ENCODE results near the gene ABCF1. TPM values are rescaled to one million over a fixed set of nuclear protein-coding genes. Genes with fewer than 3 reads are reported as not detected.

ABCF1 gene
- polyA plus RNA-seq, 3 donors = 68.1 to 74.4 (median 72.5) TPM

- DNase-seq (ENCODE audit: extremely low read depth in 1 of 11, low read depth in 9 of 11, low spot score in 4 of 11) = peak in 3 of 11 donors; percentile 40 to 62 (median 52)
Measured at GRCh38 chr6:30591008-30591407, 19.8 kb downstream of the ABCF1 start.

- DNase-seq (ENCODE audit: extremely low read depth in 1 of 11, low read depth in 9 of 11, low spot score in 4 of 11) = no peak
Measured at GRCh38 chr6:30592287-30592686, 21.0 kb downstream of the ABCF1 start.

GRCh38 chr6:30597315-30598144 lies 26.3 kb downstream of the ABCF1 start:
- peak in 6 of 11 donors; percentile 57 to 77 (median 66) for DNase-seq (ENCODE audit: extremely low read depth in 1 of 11, low read depth in 9 of 11, low spot score in 4 of 11)

- no peak for DNase-seq (ENCODE audit: extremely low read depth in 1 of 11, low read depth in 9 of 11, low spot score in 4 of 11)
Measured at GRCh38 chr6:30598912-30599624, 27.8 kb downstream of the ABCF1 start.

GRCh38 chr6:30599625-30600324 lies 28.5 kb downstream of the ABCF1 start:
- no peak for DNase-seq (ENCODE audit: extremely low read depth in 1 of 11, low read depth in 9 of 11, low spot score in 4 of 11)

- DNase-seq (ENCODE audit: extremely low read depth in 1 of 11, low read depth in 9 of 11, low spot score in 4 of 11) = no peak
Measured at GRCh38 chr6:30600451-30600961, 29.3 kb downstream of the ABCF1 start.

- DNase-seq (ENCODE audit: extremely low read depth in 1 of 11, low read depth in 9 of 11, low spot score in 4 of 11) = no peak
Measured at GRCh38 chr6:30601436-30601814, 30.2 kb downstream of the ABCF1 start.

- no peak for DNase-seq (ENCODE audit: extremely low read depth in 1 of 11, low read depth in 9 of 11, low spot score in 4 of 11)
Measured at GRCh38 chr6:30601815-30602641, 30.8 kb downstream of the ABCF1 start.

- DNase-seq (ENCODE audit: extremely low read depth in 1 of 11, low read depth in 9 of 11, low spot score in 4 of 11) = no peak
Measured at GRCh38 chr6:30603961-30604360, 32.7 kb downstream of the ABCF1 start.

GRCh38 chr6:30610065-30610464 lies 38.8 kb downstream of the ABCF1 start:
- no peak for DNase-seq (ENCODE audit: extremely low read depth in 1 of 11, low read depth in 9 of 11, low spot score in 4 of 11)

GRCh38 chr6:30611150-30611855 lies 40.1 kb downstream of the ABCF1 start:
- DNase-seq (ENCODE audit: extremely low read depth in 1 of 11, low read depth in 9 of 11, low spot score in 4 of 11) = no peak

GRCh38 chr6:30611856-30612194 lies 40.6 kb downstream of the ABCF1 start:
- DNase-seq (ENCODE audit: extremely low read depth in 1 of 11, low read depth in 9 of 11, low spot score in 4 of 11) = no peak

GRCh38 chr6:30612213-30612612 lies 41.0 kb downstream of the ABCF1 start:
- no peak for DNase-seq (ENCODE audit: extremely low read depth in 1 of 11, low read depth in 9 of 11, low spot score in 4 of 11)

GRCh38 chr6:30612687-30613248 lies 41.5 kb downstream of the ABCF1 start:
- DNase-seq (ENCODE audit: extremely low read depth in 1 of 11, low read depth in 9 of 11, low spot score in 4 of 11) = peak in 1 of 11 donors; percentile 67

- DNase-seq (ENCODE audit: extremely low read depth in 1 of 11, low read depth in 9 of 11, low spot score in 4 of 11) = no peak
Measured at GRCh38 chr6:30613251-30614043, 42.2 kb downstream of the ABCF1 start.

GRCh38 chr6:30614044-30614842 lies 43.0 kb downstream of the ABCF1 start:
- no peak for DNase-seq (ENCODE audit: extremely low read depth in 1 of 11, low read depth in 9 of 11, low spot score in 4 of 11)

Measured in renal cortex interstitium (tissue), 11 donors.